Measurements from ENCODE around the gene IL17RC. TPM values are rescaled to one million over a fixed set of nuclear protein-coding genes. Genes with fewer than 3 reads are reported as not detected.

IL17RC gene
- polyA plus RNA-seq, 3 donors: 20.7 to 71.8 (median 41.2) TPM

- H3K27ac ChIP-seq (ENCODE audit: low read depth, low read length): no peak overlapping the region
- 81 to 89% (median 83%) methylated on average over 7 of the region's 7 CpGs for WGBS, 3 donors
Measured at GRCh38 chr3:9909221-9910013, 7.5 kb upstream of the IL17RC start.

GRCh38 chr3:9911863-9912262 lies 5.0 kb upstream of the IL17RC start:
- H3K27ac ChIP-seq (ENCODE audit: low read depth, low read length): no peak overlapping the region
- WGBS, 3 donors: 55 to 89% (median 75%) methylated on average over 8 of the region's 8 CpGs

- no peak overlapping the region for H3K27ac ChIP-seq (ENCODE audit: low read depth, low read length)
- WGBS, 3 donors: 52 to 76% (median 66%) methylated on average over 7 of the region's 7 CpGs
Measured at GRCh38 chr3:9912294-9912935, 4.5 kb upstream of the IL17RC start.

GRCh38 chr3:9913601-9914000 lies 3.3 kb upstream of the IL17RC start:
- WGBS, 3 donors: 56 to 79% (median 65%) methylated on average over 5 of the region's 5 CpGs
- H3K27ac ChIP-seq (ENCODE audit: low read depth, low read length): no peak overlapping the region

- WGBS, 3 donors: 36 to 74% (median 58%) methylated on average over 1 of the region's 1 CpG
- no peak overlapping the region for H3K27ac ChIP-seq (ENCODE audit: low read depth, low read length)
Measured at GRCh38 chr3:9914011-9914410, 2.9 kb upstream of the IL17RC start.

DNA sequence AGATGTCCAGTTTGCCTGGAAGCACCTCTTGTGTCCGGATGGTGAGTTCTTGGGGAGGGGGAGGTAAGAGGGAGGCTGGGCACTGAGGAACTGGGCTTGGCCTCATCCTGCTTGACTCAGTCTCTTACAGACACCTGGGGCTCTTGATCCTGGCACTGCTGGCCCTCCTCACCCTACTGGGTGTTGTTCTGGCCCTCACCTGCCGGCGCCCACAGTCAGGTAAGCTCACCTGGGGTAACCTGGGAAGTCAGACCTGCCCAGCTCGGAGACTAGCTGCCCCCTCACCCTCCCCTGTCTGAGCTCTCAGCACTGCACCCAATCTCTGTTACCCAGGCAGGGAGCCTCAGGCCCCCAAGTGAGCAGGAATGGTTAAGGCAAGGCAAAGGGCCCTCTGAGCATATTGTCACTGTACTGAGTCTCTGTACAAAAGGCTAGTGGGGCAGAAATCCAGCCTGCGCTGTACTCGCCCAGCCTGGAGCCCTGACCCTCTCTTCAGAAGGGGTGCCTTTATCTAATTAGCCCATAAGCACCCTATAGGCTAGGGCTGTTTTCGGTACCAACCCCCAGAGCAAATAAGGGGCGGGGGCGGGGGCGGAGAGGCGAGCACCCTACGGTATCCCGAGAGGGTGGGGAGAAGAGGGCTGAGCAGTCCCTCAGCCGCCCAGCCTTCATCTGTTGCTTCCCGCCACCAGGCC lies 2.2 kb upstream of the IL17RC start:
- 19 to 31% (median 22%) methylated on average over 15 of the region's 15 CpGs for WGBS, 3 donors
- H3K27ac ChIP-seq (ENCODE audit: low read depth, low read length): peak overlapping the region; percentile 17

- peak overlapping the region; percentile 29 for H3K27ac ChIP-seq (ENCODE audit: low read depth, low read length)
- 0 to 1% (median 0%) methylated on average over 73 to 98 of the region's 99 CpGs for WGBS, 3 donors
Measured at GRCh38 chr3:9915254-9916141, 1.4 kb upstream of the IL17RC start.

- H3K27ac ChIP-seq (ENCODE audit: low read depth, low read length): peak overlapping the region; percentile 55
- 34 to 51% (median 46%) methylated on average over 7 of the region's 7 CpGs for WGBS, 3 donors
Measured at GRCh38 chr3:9916346-9916733, 558 bp upstream of the IL17RC start.

- WGBS, 3 donors: 54 to 84% (median 82%) methylated on average over 10 of the region's 10 CpGs
- H3K27ac ChIP-seq (ENCODE audit: low read depth, low read length): no peak overlapping the region
Measured at GRCh38 chr3:9917820-9918219, 922 bp downstream of the IL17RC start.

DNA sequence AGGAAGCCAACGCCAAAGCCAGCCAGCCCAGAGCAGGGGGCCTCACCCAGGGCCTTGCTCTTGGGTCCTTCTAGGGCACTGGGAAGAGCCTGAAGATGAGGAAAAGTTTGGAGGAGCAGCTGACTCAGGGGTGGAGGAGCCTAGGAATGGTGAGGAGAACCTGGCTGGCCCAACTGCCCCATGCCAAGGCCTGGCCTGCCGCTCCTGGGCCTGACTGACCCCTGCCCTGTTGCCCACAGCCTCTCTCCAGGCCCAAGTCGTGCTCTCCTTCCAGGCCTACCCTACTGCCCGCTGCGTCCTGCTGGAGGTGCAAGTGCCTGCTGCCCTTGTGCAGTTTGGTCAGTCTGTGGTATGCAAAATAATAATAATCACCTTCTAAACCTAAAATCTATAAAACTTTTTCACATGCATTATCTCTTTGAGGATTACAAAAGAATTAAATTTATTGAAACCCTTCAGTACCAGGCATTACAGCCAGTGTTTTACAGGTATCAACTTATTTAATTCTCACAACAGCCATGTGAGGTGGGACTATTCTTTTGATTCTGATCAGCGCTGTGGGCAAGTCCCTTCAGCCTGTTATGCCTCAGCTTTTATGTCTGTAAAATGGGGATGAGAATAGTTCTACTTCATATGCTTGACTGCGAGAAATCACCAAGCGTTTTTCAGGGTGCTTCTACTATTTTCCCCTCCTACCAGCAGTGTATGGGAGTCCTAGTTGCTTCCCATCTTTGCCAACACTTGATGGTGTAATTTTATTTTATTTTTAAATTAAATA lies 1.6 kb downstream of the IL17RC start:
- no peak overlapping the region for H3K27ac ChIP-seq (ENCODE audit: low read depth, low read length)
- WGBS, 3 donors: 86 to 96% (median 93%) methylated on average over 8 of the region's 8 CpGs

GRCh38 chr3:9928158-9928557 lies 11.3 kb downstream of the IL17RC start:
- 94 to 95% (median 95%) methylated on average over 23 of the region's 23 CpGs for WGBS, 3 donors
- no peak overlapping the region for H3K27ac ChIP-seq (ENCODE audit: low read depth, low read length)

GRCh38 chr3:9930804-9931418 lies 14.0 kb downstream of the IL17RC start:
- no peak overlapping the region for H3K27ac ChIP-seq (ENCODE audit: low read depth, low read length)
- WGBS, 3 donors: 93 to 97% (median 95%) methylated on average over 4 of the region's 4 CpGs

- no peak overlapping the region for H3K27ac ChIP-seq (ENCODE audit: low read depth, low read length)
- 2 to 6% (median 5%) methylated on average over 13 of the region's 13 CpGs for WGBS, 3 donors
Measured at GRCh38 chr3:9932535-9932842, 15.6 kb downstream of the IL17RC start.

GRCh38 chr3:9932843-9933560 lies 16.1 kb downstream of the IL17RC start:
- no peak overlapping the region for H3K27ac ChIP-seq (ENCODE audit: low read depth, low read length)
- WGBS, 3 donors: 0 to 1% (median 0%) methylated on average over 61 to 77 of the region's 77 CpGs

DNA sequence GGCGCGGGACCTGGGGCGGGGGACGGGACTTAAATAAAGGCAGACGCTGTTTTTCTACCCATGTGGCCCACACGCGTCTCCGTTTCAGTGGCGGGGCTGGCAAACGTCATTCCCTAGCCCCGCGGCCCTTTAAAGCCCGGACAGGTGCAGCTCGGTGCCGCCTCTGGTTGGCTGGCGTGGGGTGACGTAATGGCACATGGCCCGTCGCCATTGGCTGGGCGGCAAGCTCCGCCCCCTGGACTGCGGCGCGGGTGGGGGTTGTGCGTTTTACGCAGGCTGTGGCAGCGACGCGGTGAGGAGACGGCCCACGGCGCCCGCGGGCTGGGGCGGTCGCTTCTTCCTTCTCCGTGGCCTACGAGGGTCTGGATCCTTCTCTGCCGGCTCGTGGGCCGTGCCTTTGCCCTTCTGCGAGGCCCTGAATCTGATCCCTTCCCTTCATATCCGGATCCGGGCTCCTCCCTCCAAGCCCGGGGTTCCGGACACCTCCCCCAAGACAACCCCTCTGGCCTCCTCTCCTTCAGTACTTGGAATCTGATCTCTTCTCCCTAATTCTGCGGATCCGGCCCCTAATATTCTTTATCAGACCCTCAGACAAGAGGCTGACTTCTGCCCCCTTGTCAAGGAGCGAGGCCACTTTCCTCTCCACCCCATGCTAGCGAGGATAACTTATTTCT lies 16.8 kb downstream of the IL17RC start, which contains the start of gene CRELD1:
Gene CRELD1, plus strand, starts transcription at position 274 of the 674 bp plus-strand sequence. CDS start 605 bp downstream, outside the sequence.
- 0% methylated on average over 34 to 50 of the region's 50 CpGs for WGBS, 3 donors

GRCh38 chr3:9934235-9934621 lies 17.3 kb downstream of the IL17RC start:
- peak overlapping the region; percentile 73 for H3K27ac ChIP-seq (ENCODE audit: low read depth, low read length)
- 7 to 22% (median 19%) methylated on average over 11 of the region's 11 CpGs for WGBS, 3 donors

More for the DNA sequence above, 16.8 kb downstream of the IL17RC start, which contains the start of gene CRELD1:
- peak within 1 kb of the TSS; percentile 73 for H3K27ac ChIP-seq (ENCODE audit: low read depth, low read length)
